Fibroblast of lung (primary cell): ENCODE data around the gene KHDC3L. TPM values are rescaled to one million over a fixed set of nuclear protein-coding genes. Genes with fewer than 3 reads are reported as not detected.

Experiments
- DNase-seq, 2 donors: peaks; one replicate each; pipeline versions ENCODE4 v3.0.0 to v3.0.0-alpha.2; 2010; ENCODE audit warnings: low read depth in 2 of 2
- H2AFZ ChIP-seq: 2 replicates; pipeline ENCODE4 v1.5.1; 2012; ENCODE audit warnings: low read length, control low read depth, inconsistent platforms
- H3K27ac ChIP-seq: 2 replicates; pipeline ENCODE4 v1.5.1; 2011; ENCODE audit warnings: low read length, control low read depth; ENCODE audit not compliant: insufficient read depth
- H3K27me3 ChIP-seq: 2 replicates; pipeline ENCODE4 v1.5.1; 2011; ENCODE audit warnings: mild to moderate bottlenecking, low read length; ENCODE audit not compliant: control insufficient read depth, insufficient read depth
- H3K36me3 ChIP-seq: 2 replicates; pipeline ENCODE4 v1.5.1; 2011; ENCODE audit warnings: low read length; ENCODE audit not compliant: control insufficient read depth, insufficient read depth
- H3K4me1 ChIP-seq: 2 replicates; pipeline ENCODE4 v1.5.1; 2011; ENCODE audit warnings: low read length; ENCODE audit not compliant: control insufficient read depth, insufficient read depth; ENCODE audit errors: extremely low read depth
- H3K4me2 ChIP-seq: 2 replicates; pipeline ENCODE4 v1.5.1; 2011; ENCODE audit warnings: low read length, control low read depth; ENCODE audit not compliant: insufficient read depth; ENCODE audit errors: extremely low read depth
- H3K4me3 ChIP-seq, 4 experiments: fragments of 200-600 bp in 1 of 4; sonication (generic) in 1 of 4; replicated peaks in 1 of 4; 2 replicates each; pipeline ENCODE4 v1.5.1; 2011 to 2016; ENCODE audit warnings: low read length in 4 of 4, low read depth in 3 of 4, mild to moderate bottlenecking in 3 of 4, control low read depth in 2 of 4, inconsistent platforms in 1 of 4, mixed read lengths in 1 of 4; ENCODE audit not compliant: insufficient read depth in 1 of 4; ENCODE audit errors: control extremely low read depth in 1 of 4
- H3K79me2 ChIP-seq: 2 replicates; pipeline ENCODE4 v1.5.1; 2012; ENCODE audit warnings: mild to moderate bottlenecking, low read length, inconsistent platforms; ENCODE audit not compliant: control insufficient read depth, insufficient read depth
- H3K9ac ChIP-seq: 2 replicates; pipeline ENCODE4 v1.5.1; 2011; ENCODE audit warnings: mild to moderate bottlenecking, low read length, control low read depth; ENCODE audit not compliant: insufficient read depth
- H3K9me3 ChIP-seq: 2 replicates; pipeline ENCODE4 v1.5.1; 2012; ENCODE audit warnings: low read depth, low read length; ENCODE audit not compliant: control insufficient read depth, insufficient read depth
- H4K20me1 ChIP-seq: 2 replicates; pipeline ENCODE4 v1.5.1; 2011; ENCODE audit warnings: low read length; ENCODE audit not compliant: control insufficient read depth, insufficient read depth; ENCODE audit errors: extremely low read depth
- CTCF ChIP-seq, 2 donors: IDR thresholded peaks in 1 of 2; conservative IDR thresholded peaks in 1 of 2; 1 replicate in 1 of 2; 2 replicates in 1 of 2; pipeline ENCODE4 v1.5.1; 2011 to 2012; ENCODE audit warnings: low read length in 2 of 2, control low read depth in 1 of 2, inconsistent platforms in 1 of 2, low read depth in 1 of 2, mild to moderate bottlenecking in 1 of 2
- EZH2 ChIP-seq: IDR thresholded peaks from 2 replicates; pipeline ENCODE4 v1.5.1; 2012; ENCODE audit warnings: low read length, control low read depth, mild to moderate bottlenecking; ENCODE audit errors: missing control alignments
- polyA plus RNA-seq, 2 donors: library from polyadenylated mRNA; depleted of rRNA in 1 of 2; stranded (reverse) in 1 of 2; unstranded in 1 of 2; fragments of >200 nt; gene quantifications; 2 replicates each; pipeline ENCODE4 v1.2.1, GENCODE V29; 2011 to 2012; ENCODE audit warnings: missing spikeins in 1 of 2
- total RNA-seq: library from RNA; depleted of rRNA; stranded (reverse); fragments of >200 nt; gene quantifications from 2 replicates; pipeline ENCODE4 v1.2.1, GENCODE V29; 2014

Gene KHDC3L
- total and polyA plus RNA-seq, 2 donors (not counting 1 experiment from before 2014, with no cell fraction given), result not detected

GRCh38 chr6:73382462-73383113 lies 20.1 kb downstream of the KHDC3L start:
- no peak for TF ChIP-seq CTCF (conservative IDR thresholded peaks at IDR 0.05 in 1 of 2, IDR thresholded peaks at IDR 0.05 in 1 of 2; ENCODE audit: low read depth in 1 of 2, low read length in 2 of 2)
- no peak for TF ChIP-seq EZH2
- no peaks in the 10 kb centered on the region for H4K20me1 ChIP-seq
- H3K4me2 ChIP-seq, result no peak overlapping the region
- no peak overlapping the region for H3K27ac ChIP-seq
- H3K9ac ChIP-seq, result no peak overlapping the region
- H3K79me2 ChIP-seq, result no peaks in the 10 kb centered on the region
- no peaks in the 10 kb centered on the region for H3K4me1 ChIP-seq
- H3K4me3 ChIP-seq, result no peak overlapping the region
- peak in 1 of 2 donors; percentile 4 for DNase-seq
- no peak overlapping the region for H2AFZ ChIP-seq
- H3K27me3 ChIP-seq, result no peaks in the 10 kb centered on the region
- no peaks in the 10 kb centered on the region for H3K9me3 ChIP-seq
- no peaks in the 10 kb centered on the region for H3K36me3 ChIP-seq

- Histone ChIP-seq H2AFZ (peak overlapping the region; percentile 87), H3K4me1 (no peaks in the 10 kb centered on the region), H3K9ac (no peak overlapping the region), H3K36me3 (no peaks in the 10 kb centered on the region), H3K27me3 (no peaks in the 10 kb centered on the region), H4K20me1 (no peaks in the 10 kb centered on the region), H3K27ac (no peak overlapping the region), H3K9me3 (no peaks in the 10 kb centered on the region), H3K79me2 (no peaks in the 10 kb centered on the region), H3K4me3 (peak overlapping the region; percentile 50 to 65 (median 57)), H3K4me2 (peak overlapping the region; percentile 92)
- no peak for DNase-seq
- TF ChIP-seq EZH2, result no peak
- no peak for TF ChIP-seq CTCF (conservative IDR thresholded peaks at IDR 0.05 in 1 of 2, IDR thresholded peaks at IDR 0.05 in 1 of 2; ENCODE audit: low read depth in 1 of 2, low read length in 2 of 2)
Observed at GRCh38 chr6:73388433-73388799, 26.0 kb downstream of the KHDC3L start.

- Histone ChIP-seq H2AFZ (peak overlapping the region; percentile 87), H3K36me3 (no peaks in the 10 kb centered on the region), H3K4me1 (no peaks in the 10 kb centered on the region), H3K4me2 (peak overlapping the region; percentile 92), H3K9me3 (no peaks in the 10 kb centered on the region), H3K27ac (peak overlapping the region; percentile 22), H3K79me2 (no peaks in the 10 kb centered on the region), H3K4me3 (peak overlapping the region; percentile 50 to 65 (median 57)), H4K20me1 (no peaks in the 10 kb centered on the region), H3K9ac (peak overlapping the region; percentile 49), H3K27me3 (no peaks in the 10 kb centered on the region)
- TF ChIP-seq EZH2 (no peak), CTCF (conservative IDR thresholded peaks at IDR 0.05 in 1 of 2, IDR thresholded peaks at IDR 0.05 in 1 of 2; ENCODE audit: low read depth in 1 of 2, low read length in 2 of 2) (peak; percentile 73 to 82)
- peak; percentile 57 to 58 for DNase-seq
Observed at GRCh38 chr6:73388800-73389512, 26.5 kb downstream of the KHDC3L start.
